Mesothelial cell of epicardium (in vitro differentiated cells): ENCODE results near the gene ASPG. TPM values are rescaled to one million over a fixed set of nuclear protein-coding genes. Genes with fewer than 3 reads are reported as not detected.

Experiments
- DNase-seq, 2 experiments: peaks; one replicate each; pipeline ENCODE4 v3.0.0; 2021; ENCODE audit warnings: low spot score in 2 of 2; ENCODE audit not compliant: unreplicated experiment in 2 of 2
- H3K27ac Mint-ChIP-seq: 2 replicates; pipeline ENCODE4 v1.8.0; 2021; ENCODE audit warnings: mixed read lengths
- H3K27me3 Mint-ChIP-seq: 2 replicates; pipeline ENCODE4 v1.8.0; 2021; ENCODE audit warnings: low read depth, mixed read lengths
- H3K36me3 Mint-ChIP-seq: 2 replicates; pipeline ENCODE4 v1.8.0; 2021; ENCODE audit warnings: mixed read lengths
- H3K4me1 Mint-ChIP-seq: 2 replicates; pipeline ENCODE4 v1.8.0; 2021; ENCODE audit warnings: mixed read lengths
- H3K4me3 Mint-ChIP-seq: 2 replicates; pipeline ENCODE4 v1.8.0; 2021; ENCODE audit warnings: mild to moderate bottlenecking, moderate library complexity, mixed read lengths
- H3K9me3 Mint-ChIP-seq: 2 replicates; pipeline ENCODE4 v1.8.0; 2021; ENCODE audit warnings: mixed read lengths
- total RNA-seq: library from RNA; stranded (reverse); gene quantifications from 3 replicates; pipeline ENCODE4 v1.2.1, GENCODE V29; 2021
- TF ChIP-seq, protein P1 (sequence below): fragments of 200-600 bp; sonication (generic); IDR thresholded peaks from one replicate; pipeline ENCODE4 v1.5.0; 2021; ENCODE audit warnings: antibody characterized with exemption; ENCODE audit not compliant: unreplicated experiment

Gene ASPG
- total RNA-seq, 1 donor from 2014 or later: 3.3 TPM

DNA sequence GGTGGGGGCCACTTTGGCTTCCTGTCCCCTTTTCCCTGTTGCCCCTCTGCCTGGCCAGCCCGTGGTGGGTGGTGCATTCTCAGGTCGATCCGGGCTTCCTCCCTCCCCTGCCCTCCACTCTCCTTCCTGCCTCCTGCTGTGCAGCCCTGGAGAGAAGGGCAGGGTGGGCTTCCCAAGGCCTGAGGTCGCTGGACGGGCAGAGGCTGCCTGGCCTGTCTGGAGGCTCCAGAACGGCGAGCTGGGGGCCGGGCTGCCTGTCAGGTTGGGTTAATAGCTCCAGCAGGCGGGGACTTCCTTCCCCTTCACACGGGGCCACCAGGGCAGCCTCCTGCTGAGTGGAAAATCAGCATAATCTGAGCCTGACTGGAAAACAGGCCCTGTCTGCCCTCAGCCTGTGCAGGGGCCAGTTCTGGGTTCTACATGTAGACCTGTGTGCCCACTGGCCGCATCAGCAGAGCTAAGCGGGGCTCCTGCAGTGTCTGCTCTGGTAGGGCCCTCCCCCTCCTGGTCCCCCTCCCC, 64.2 kb downstream of the ASPG start:
- Mint-ChIP-seq H3K36me3 (no peaks in the 10 kb centered on the region), H3K27ac (no peak overlapping the region), H3K27me3 (no peaks in the 10 kb centered on the region), H3K4me1 (peaks cover 42% of the 10 kb centered on the region), H3K9me3 (no peaks in the 10 kb centered on the region), H3K4me3 (no peak overlapping the region)
- TF ChIP-seq, protein P1, sequence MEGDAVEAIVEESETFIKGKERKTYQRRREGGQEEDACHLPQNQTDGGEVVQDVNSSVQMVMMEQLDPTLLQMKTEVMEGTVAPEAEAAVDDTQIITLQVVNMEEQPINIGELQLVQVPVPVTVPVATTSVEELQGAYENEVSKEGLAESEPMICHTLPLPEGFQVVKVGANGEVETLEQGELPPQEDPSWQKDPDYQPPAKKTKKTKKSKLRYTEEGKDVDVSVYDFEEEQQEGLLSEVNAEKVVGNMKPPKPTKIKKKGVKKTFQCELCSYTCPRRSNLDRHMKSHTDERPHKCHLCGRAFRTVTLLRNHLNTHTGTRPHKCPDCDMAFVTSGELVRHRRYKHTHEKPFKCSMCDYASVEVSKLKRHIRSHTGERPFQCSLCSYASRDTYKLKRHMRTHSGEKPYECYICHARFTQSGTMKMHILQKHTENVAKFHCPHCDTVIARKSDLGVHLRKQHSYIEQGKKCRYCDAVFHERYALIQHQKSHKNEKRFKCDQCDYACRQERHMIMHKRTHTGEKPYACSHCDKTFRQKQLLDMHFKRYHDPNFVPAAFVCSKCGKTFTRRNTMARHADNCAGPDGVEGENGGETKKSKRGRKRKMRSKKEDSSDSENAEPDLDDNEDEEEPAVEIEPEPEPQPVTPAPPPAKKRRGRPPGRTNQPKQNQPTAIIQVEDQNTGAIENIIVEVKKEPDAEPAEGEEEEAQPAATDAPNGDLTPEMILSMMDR: no peak
- no peak for DNase-seq

- peak in 1 of 2 experiments; percentile 65 for DNase-seq
- Mint-ChIP-seq H3K27ac (peak overlapping the region; percentile 83), H3K27me3 (no peaks in the 10 kb centered on the region), H3K36me3 (no peaks in the 10 kb centered on the region), H3K4me3 (no peak overlapping the region), H3K4me1 (peaks cover 42% of the 10 kb centered on the region), H3K9me3 (no peaks in the 10 kb centered on the region)
- TF ChIP-seq, protein P1: peak; percentile 74
Observed at GRCh38 chr14:104150136-104151025, 64.9 kb downstream of the ASPG start.

- no peaks in the 10 kb centered on the region for H3K27me3 Mint-ChIP-seq
Observed at GRCh38 chr14:104151026-104151381, 65.5 kb downstream of the ASPG start.

DNA sequence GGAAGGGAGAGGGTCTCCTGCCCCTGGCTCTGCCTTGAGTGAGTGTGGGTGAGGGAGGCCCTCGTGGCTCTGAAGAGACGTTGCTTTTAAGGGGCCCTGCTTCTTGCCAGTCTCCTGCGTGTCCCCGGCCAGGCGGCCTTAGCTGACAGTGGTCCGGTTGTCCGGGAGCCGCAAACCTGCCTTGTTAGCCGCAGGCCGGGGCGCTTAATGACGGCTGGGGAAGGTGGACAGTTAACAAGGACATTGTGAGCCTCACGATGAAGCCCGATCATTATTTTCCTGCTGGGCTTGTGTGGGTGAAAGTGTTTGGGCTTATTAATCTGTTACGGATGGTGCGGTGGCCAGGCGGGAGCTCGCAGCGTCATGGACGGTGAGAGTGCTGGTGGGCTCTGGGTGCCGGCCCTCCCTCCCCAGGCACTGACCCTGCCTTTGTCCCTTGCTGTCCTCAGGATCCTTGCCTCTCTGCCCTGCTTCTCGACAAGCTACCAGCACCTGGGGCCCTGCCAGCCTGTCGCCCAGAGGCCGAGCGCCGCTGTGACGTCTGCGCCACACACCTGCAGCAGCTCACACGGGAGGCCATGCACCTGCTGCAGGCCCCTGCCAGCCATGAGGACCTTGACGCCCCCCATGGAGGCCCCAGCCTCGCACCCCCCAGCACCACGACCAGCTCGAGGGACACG, 66.2 kb downstream of the ASPG start:
- Mint-ChIP-seq H3K4me1 (peaks cover 36% of the 10 kb centered on the region), H3K27ac (peak overlapping the region; percentile 53), H3K4me3 (no peak overlapping the region), H3K36me3 (no peaks in the 10 kb centered on the region), H3K27me3 (no peaks in the 10 kb centered on the region), H3K9me3 (no peaks in the 10 kb centered on the region)
- TF ChIP-seq, protein P1: no peak
- DNase-seq: no peak

More at GRCh38 chr14:104151026-104151381, 65.5 kb downstream of the ASPG start:
- Mint-ChIP-seq H3K36me3 (no peaks in the 10 kb centered on the region), H3K27ac (peak overlapping the region; percentile 53), H3K4me3 (no peak overlapping the region), H3K9me3 (no peaks in the 10 kb centered on the region), H3K4me1 (peaks cover 37% of the 10 kb centered on the region)
- DNase-seq: no peak
- TF ChIP-seq, protein P1: no peak

DNA sequence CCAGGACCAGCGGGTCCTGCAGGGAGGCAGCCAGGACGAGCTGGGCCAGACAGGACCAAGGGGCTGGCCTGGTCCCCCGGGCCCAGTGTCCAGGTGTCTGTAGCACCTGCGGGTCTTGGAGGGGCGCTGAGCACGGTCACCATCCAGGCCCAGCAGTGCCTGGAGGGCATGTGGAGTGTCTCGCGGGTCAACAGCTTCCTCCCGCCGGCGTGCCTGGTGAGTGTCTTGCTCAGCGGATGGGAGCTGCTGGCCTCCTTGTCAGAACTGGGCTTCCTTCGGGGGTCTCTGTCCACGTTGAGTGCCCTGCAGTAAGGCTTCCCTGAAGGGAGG, 66.7 kb downstream of the ASPG start:
- Mint-ChIP-seq H3K36me3 (no peaks in the 10 kb centered on the region), H3K4me3 (no peak overlapping the region), H3K9me3 (no peaks in the 10 kb centered on the region), H3K4me1 (peaks cover 34% of the 10 kb centered on the region), H3K27me3 (no peaks in the 10 kb centered on the region), H3K27ac (no peak overlapping the region)
- TF ChIP-seq, protein P1: no peak
- DNase-seq: no peak
